Tibial nerve (tissue), 4 donors: Measurements from ENCODE around the gene EFEMP2. TPM values are rescaled to one million over a fixed set of nuclear protein-coding genes. Genes with fewer than 3 reads are reported as not detected.

Source experiments
- DNase-seq, 2 donors: peaks; one replicate each; pipeline ENCODE4 v3.0.0-alpha.2; 2019; ENCODE audit warnings: low spot score in 2 of 2
- H3K27ac ChIP-seq, 4 donors: fragments of 200-600 bp; sonication (generic) in 3 of 4; one replicate each; pipeline ENCODE4 v1.5.1; 2017 to 2019; ENCODE audit warnings: mild to moderate bottlenecking in 1 of 4
- H3K27me3 ChIP-seq, 2 donors: fragments of 200-600 bp; sonication (generic) in 1 of 2; one replicate each; pipeline versions ENCODE4 v1.5.1 to v1.6.0; 2017 to 2019
- H3K36me3 ChIP-seq, 3 donors: fragments of 200-600 bp; sonication (generic); one replicate each; pipeline ENCODE4 v1.5.1; 2018 to 2019
- H3K4me1 ChIP-seq, 4 donors: fragments of 200-600 bp; sonication (generic) in 3 of 4; one replicate each; pipeline ENCODE4 v1.5.1; 2017 to 2019
- H3K4me3 ChIP-seq, 4 donors: fragments of 200-600 bp; sonication (generic) in 3 of 4; one replicate each; pipeline ENCODE4 v1.5.1; 2017 to 2019; ENCODE audit warnings: mild to moderate bottlenecking in 1 of 4, moderate library complexity in 1 of 4
- H3K9me3 ChIP-seq, 4 donors: fragments of 200-600 bp; sonication (generic) in 3 of 4; one replicate each; pipeline ENCODE4 v1.5.1; 2017 to 2019
- EP300 ChIP-seq, 2 donors: sonication (generic); formaldehyde crosslinking; IDR thresholded peaks; one replicate each; pipeline ENCODE4 v1.6.1; 2017; ENCODE audit warnings: antibody characterized with exemption in 2 of 2, mild to moderate bottlenecking in 1 of 2
- POLR2A ChIP-seq, 2 donors: fragments of 450-650 bp; IDR thresholded peaks; one replicate each; pipeline ENCODE4 v1.6.1; 2017; ENCODE audit warnings: antibody characterized with exemption in 2 of 2, mild to moderate bottlenecking in 2 of 2, moderate library complexity in 2 of 2
- WGBS, 2 donors: methylation state at CpG; one replicate each; pipeline ENCODE4 v1.1.5; 2018; 5-methylcytosine and 5-hydroxymethylcytosine counted together
- total RNA-seq, 4 donors: library from RNA; depleted of rRNA; stranded (reverse); fragments of >200 nt; gene quantifications; one replicate each; pipeline ENCODE4 v1.1.0, GENCODE V29; 2016
- TF ChIP-seq, protein P1 (sequence below), 5 experiments: fragments of 200-600 bp in 3 of 5; fragments of 450-650 bp in 2 of 5; sonication (generic) in 3 of 5; IDR thresholded peaks; one replicate each; pipeline ENCODE4 v1.5.1; 2016 to 2019; ENCODE audit warnings: antibody characterized with exemption in 5 of 5, mild to moderate bottlenecking in 3 of 5, moderate library complexity in 2 of 5

Gene EFEMP2
- total RNA-seq, 4 donors from 2014 or later: 59.2 to 92.7 (median 82.0) TPM

DNA sequence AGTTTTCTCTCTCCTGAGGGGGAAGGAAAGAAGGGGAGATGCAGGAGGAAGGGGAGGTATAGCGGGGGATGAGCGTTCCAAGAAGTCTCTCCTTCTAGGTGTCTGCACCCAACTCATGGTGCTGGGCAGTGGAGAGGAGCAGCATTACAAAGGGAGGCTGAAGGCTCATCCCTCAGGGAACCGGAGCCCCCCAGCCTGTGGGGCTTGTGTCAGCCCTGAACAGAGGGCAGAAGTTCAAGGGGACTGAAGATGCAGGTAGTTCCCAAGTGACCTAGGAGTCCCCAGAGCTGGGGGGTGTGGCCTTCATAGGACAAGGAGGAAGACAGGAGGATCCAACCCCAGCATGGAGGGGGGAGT, 44.5 kb upstream of the EFEMP2 start:
- TF ChIP-seq POLR2A (IDR thresholded peaks at IDR 0.05) (no peak), EP300 (IDR thresholded peaks at IDR 0.05) (no peak)
- TF ChIP-seq, protein P1, sequence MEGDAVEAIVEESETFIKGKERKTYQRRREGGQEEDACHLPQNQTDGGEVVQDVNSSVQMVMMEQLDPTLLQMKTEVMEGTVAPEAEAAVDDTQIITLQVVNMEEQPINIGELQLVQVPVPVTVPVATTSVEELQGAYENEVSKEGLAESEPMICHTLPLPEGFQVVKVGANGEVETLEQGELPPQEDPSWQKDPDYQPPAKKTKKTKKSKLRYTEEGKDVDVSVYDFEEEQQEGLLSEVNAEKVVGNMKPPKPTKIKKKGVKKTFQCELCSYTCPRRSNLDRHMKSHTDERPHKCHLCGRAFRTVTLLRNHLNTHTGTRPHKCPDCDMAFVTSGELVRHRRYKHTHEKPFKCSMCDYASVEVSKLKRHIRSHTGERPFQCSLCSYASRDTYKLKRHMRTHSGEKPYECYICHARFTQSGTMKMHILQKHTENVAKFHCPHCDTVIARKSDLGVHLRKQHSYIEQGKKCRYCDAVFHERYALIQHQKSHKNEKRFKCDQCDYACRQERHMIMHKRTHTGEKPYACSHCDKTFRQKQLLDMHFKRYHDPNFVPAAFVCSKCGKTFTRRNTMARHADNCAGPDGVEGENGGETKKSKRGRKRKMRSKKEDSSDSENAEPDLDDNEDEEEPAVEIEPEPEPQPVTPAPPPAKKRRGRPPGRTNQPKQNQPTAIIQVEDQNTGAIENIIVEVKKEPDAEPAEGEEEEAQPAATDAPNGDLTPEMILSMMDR (IDR thresholded peaks at IDR 0.05): no peak
- no peaks in the 10 kb centered on the region for H3K9me3 ChIP-seq
- DNase-seq: no peak
- H3K27me3 ChIP-seq: no peaks in the 10 kb centered on the region
- peak overlapping the region in 3 of 4 donors; percentile 75 to 97 (median 95) for H3K27ac ChIP-seq
- peaks cover 0 to 8% (median 0%) of the 10 kb centered on the region in 3 donors for H3K36me3 ChIP-seq
- 87 to 92% methylated on average over 3 of the region's 3 CpGs for WGBS, 2 donors
- peak overlapping the region in 1 of 4 donors; percentile 86 for H3K4me3 ChIP-seq
- H3K4me1 ChIP-seq: peaks cover 4 to 69% (median 44%) of the 10 kb centered on the region in 4 donors

GRCh38 chr11:65916391-65916790, 43.8 kb upstream of the EFEMP2 start:
- peaks cover 0 to 5% (median 0%) of the 10 kb centered on the region in 3 donors for H3K36me3 ChIP-seq
- WGBS, 2 donors: 69 to 74% methylated on average over 4 to 7 of the region's 7 CpGs

GRCh38 chr11:65915821-65916251, 43.2 kb upstream of the EFEMP2 start:
- Histone ChIP-seq H3K36me3 (peaks cover 0 to 5% (median 0%) of the 10 kb centered on the region in 3 donors), H3K4me3 (no peak overlapping the region), H3K27ac (peak overlapping the region; percentile 19 to 97 (median 85)), H3K4me1 (peaks cover 4 to 72% (median 50%) of the 10 kb centered on the region in 4 donors), H3K27me3 (no peaks in the 10 kb centered on the region), H3K9me3 (no peaks in the 10 kb centered on the region)
- WGBS, 2 donors: 7 to 13% methylated on average over 2 to 13 of the region's 13 CpGs
- TF ChIP-seq POLR2A (IDR thresholded peaks at IDR 0.05) (no peak), EP300 (IDR thresholded peaks at IDR 0.05) (peak in 1 of 2 donors; percentile 63)
- TF ChIP-seq, protein P1 (IDR thresholded peaks at IDR 0.05): no peak
- peak; percentile 59 to 63 for DNase-seq

More at GRCh38 chr11:65916391-65916790, 43.8 kb upstream of the EFEMP2 start:
- H3K9me3 ChIP-seq: no peaks in the 10 kb centered on the region
- peak overlapping the region; percentile 19 to 97 (median 85) for H3K27ac ChIP-seq
- TF ChIP-seq, protein P1 (IDR thresholded peaks at IDR 0.05): no peak
- no peak for TF ChIP-seq EP300 (IDR thresholded peaks at IDR 0.05)
- no peak for TF ChIP-seq POLR2A (IDR thresholded peaks at IDR 0.05)
- no peaks in the 10 kb centered on the region for H3K27me3 ChIP-seq
- no peak overlapping the region for H3K4me3 ChIP-seq
- H3K4me1 ChIP-seq: peaks cover 4 to 74% (median 50%) of the 10 kb centered on the region in 4 donors
- DNase-seq: no peak

DNA sequence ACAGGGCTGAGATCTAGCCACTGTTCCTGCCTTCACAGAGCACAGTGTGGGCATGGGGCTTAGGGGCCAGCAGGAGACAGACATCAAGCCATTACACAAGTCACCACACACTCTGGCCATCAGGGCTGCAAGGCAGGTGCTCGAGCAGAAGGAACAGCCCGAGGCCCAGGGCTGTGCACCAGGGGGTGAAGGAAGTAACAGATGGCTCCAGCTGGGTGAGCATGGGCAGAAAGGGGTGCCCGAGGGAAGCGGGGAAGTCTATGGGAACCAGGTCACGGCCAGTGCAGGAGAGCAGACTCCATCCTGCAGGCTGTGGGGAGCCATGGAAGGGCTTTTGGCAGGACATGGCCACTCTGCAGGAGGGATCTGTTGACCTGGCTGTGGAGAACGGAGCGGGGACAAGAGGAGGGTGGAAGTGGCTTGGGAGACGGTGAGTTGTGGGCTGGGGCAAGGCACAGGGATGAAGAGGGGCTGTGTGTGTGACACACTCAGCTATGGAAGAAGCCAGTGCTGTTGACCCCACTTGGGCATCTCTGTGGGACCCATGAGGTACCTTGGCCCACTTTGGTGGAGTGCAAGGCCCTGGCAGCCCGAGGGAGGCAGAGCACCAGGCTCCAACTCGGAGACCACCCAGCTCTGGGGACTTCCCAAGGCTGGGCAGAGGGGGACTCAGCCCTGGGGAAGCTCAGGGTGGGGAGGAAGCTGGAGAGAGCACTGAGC, 42.7 kb upstream of the EFEMP2 start:
- WGBS, 2 donors: 55 to 65% methylated on average over 9 to 10 of the region's 10 CpGs
- Histone ChIP-seq H3K27me3 (no peaks in the 10 kb centered on the region), H3K27ac (peak overlapping the region; percentile 32 to 97 (median 85)), H3K4me3 (no peak overlapping the region), H3K9me3 (no peaks in the 10 kb centered on the region), H3K36me3 (peaks cover 0 to 5% (median 0%) of the 10 kb centered on the region in 3 donors), H3K4me1 (peaks cover 2 to 66% (median 45%) of the 10 kb centered on the region in 4 donors)
- TF ChIP-seq, protein P1 (IDR thresholded peaks at IDR 0.05): no peak
- TF ChIP-seq POLR2A (IDR thresholded peaks at IDR 0.05) (no peak), EP300 (IDR thresholded peaks at IDR 0.05) (no peak)
- no peak for DNase-seq

DNA sequence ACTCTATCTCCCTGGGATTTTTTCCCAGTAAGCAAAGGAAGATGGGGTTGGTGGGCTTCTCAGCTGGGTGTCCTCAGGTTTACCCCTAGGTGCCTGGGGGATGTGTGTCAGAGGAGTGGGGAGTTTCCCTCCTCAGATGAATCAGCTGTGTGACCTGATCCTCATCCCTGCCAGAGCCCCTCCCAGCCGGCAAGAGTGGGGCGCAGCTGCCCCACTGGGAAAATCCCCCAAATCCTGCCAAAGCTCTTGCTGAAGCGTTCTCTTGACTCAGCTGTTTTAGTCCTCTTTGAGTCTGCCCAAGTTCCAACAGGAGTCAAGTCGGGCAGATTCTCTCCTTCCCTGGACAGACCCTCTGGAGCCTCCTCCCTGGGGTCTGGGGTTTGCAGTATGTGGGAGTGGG, 40.2 kb upstream of the EFEMP2 start:
- H3K27me3 ChIP-seq: no peaks in the 10 kb centered on the region
- H3K4me1 ChIP-seq: peaks cover 0 to 57% (median 39%) of the 10 kb centered on the region in 4 donors
- no peak overlapping the region for H3K4me3 ChIP-seq
- peaks cover 0 to 5% (median 0%) of the 10 kb centered on the region in 3 donors for H3K36me3 ChIP-seq
- DNase-seq: no peak
- 22 to 32% methylated on average over 2 to 4 of the region's 4 CpGs for WGBS, 2 donors
- peak overlapping the region in 2 of 4 donors; percentile 32 to 85 for H3K27ac ChIP-seq
- no peaks in the 10 kb centered on the region for H3K9me3 ChIP-seq
- TF ChIP-seq POLR2A (IDR thresholded peaks at IDR 0.05) (no peak), EP300 (IDR thresholded peaks at IDR 0.05) (no peak)
- TF ChIP-seq, protein P1 (IDR thresholded peaks at IDR 0.05): no peak
